Measurements from ENCODE around the gene DUSP14. TPM values are rescaled to one million over a fixed set of nuclear protein-coding genes. Genes with fewer than 3 reads are reported as not detected.
"Not testable (repeated sequence)": the region's sequence is repeated elsewhere in the genome, so short reads cannot be mapped to it uniquely, and the experiment has no call there.

DUSP14 gene
- 10.3 TPM for polyA plus RNA-seq (2012; ENCODE audit: missing spikeins)

- no peak for FAIRE-seq
- peak; percentile 71 for TF ChIP-seq POLR2A (IDR thresholded peaks at IDR 0.05; ENCODE audit: low read depth, low read length)
- TF ChIP-seq TAF1 (IDR thresholded peaks at IDR 0.05; ENCODE audit: borderline replicate concordance, low read depth, low read length), result no peak
- peak; percentile 59 for TF ChIP-seq POLR2AphosphoS5 (IDR thresholded peaks at IDR 0.05; ENCODE audit: low read depth, low read length)
- peak; percentile 85 for DNase-seq (ENCODE audit: insufficient read length)
Measured at GRCh38 chr17:37489197-37490001, at the start of gene DUSP14. DUSP14 (plus strand) TSS chr17:37489891; CDS start chr17:37512273, 22,382 bp downstream.

GRCh38 chr17:37440424-37440823 lies 49.3 kb upstream of the DUSP14 start:
- no peak for FAIRE-seq
- no peak for DNase-seq (ENCODE audit: insufficient read length)
- TF ChIP-seq POLR2A (IDR thresholded peaks at IDR 0.05; ENCODE audit: low read depth, low read length) (no peak), TAF1 (IDR thresholded peaks at IDR 0.05; ENCODE audit: borderline replicate concordance, low read depth, low read length) (no peak), POLR2AphosphoS5 (IDR thresholded peaks at IDR 0.05; ENCODE audit: low read depth, low read length) (no peak)

GRCh38 chr17:37441369-37442014 lies 48.2 kb upstream of the DUSP14 start:
- FAIRE-seq; DNase-seq (ENCODE audit: insufficient read length): not testable (repeated sequence)

- FAIRE-seq (no peak), DNase-seq (ENCODE audit: insufficient read length) (no peak)
- no peak for TF ChIP-seq POLR2AphosphoS5 (IDR thresholded peaks at IDR 0.05; ENCODE audit: low read depth, low read length)
- TF ChIP-seq TAF1 (IDR thresholded peaks at IDR 0.05; ENCODE audit: borderline replicate concordance, low read depth, low read length), result no peak
- no peak for TF ChIP-seq POLR2A (IDR thresholded peaks at IDR 0.05; ENCODE audit: low read depth, low read length)
Measured at GRCh38 chr17:37446027-37446426, 43.7 kb upstream of the DUSP14 start.

- DNase-seq (ENCODE audit: insufficient read length) (no peak), FAIRE-seq (no peak)
- TF ChIP-seq POLR2A (IDR thresholded peaks at IDR 0.05; ENCODE audit: low read depth, low read length) (no peak), POLR2AphosphoS5 (IDR thresholded peaks at IDR 0.05; ENCODE audit: low read depth, low read length) (no peak), TAF1 (IDR thresholded peaks at IDR 0.05; ENCODE audit: borderline replicate concordance, low read depth, low read length) (no peak)
Measured at GRCh38 chr17:37447641-37448040, 42.0 kb upstream of the DUSP14 start.

GRCh38 chr17:37450112-37450511 lies 39.6 kb upstream of the DUSP14 start:
- DNase-seq (ENCODE audit: insufficient read length), result no peak
- TF ChIP-seq TAF1 (IDR thresholded peaks at IDR 0.05; ENCODE audit: borderline replicate concordance, low read depth, low read length), result no peak
- no peak for TF ChIP-seq POLR2AphosphoS5 (IDR thresholded peaks at IDR 0.05; ENCODE audit: low read depth, low read length)
- TF ChIP-seq POLR2A (IDR thresholded peaks at IDR 0.05; ENCODE audit: low read depth, low read length), result no peak
- FAIRE-seq, result no peak

- not testable (repeated sequence) for DNase-seq (ENCODE audit: insufficient read length); FAIRE-seq
Measured at GRCh38 chr17:37457801-37458200, 31.9 kb upstream of the DUSP14 start.

- TF ChIP-seq TAF1 (IDR thresholded peaks at IDR 0.05; ENCODE audit: borderline replicate concordance, low read depth, low read length) (no peak), POLR2A (IDR thresholded peaks at IDR 0.05; ENCODE audit: low read depth, low read length) (no peak), POLR2AphosphoS5 (IDR thresholded peaks at IDR 0.05; ENCODE audit: low read depth, low read length) (no peak)
- no peak for DNase-seq (ENCODE audit: insufficient read length)
- FAIRE-seq, result no peak
Measured at GRCh38 chr17:37458805-37459204, 30.9 kb upstream of the DUSP14 start.

GRCh38 chr17:37461668-37462067 lies 28.0 kb upstream of the DUSP14 start:
- DNase-seq (ENCODE audit: insufficient read length), result no peak
- TF ChIP-seq TAF1 (IDR thresholded peaks at IDR 0.05; ENCODE audit: borderline replicate concordance, low read depth, low read length), result no peak
- TF ChIP-seq POLR2AphosphoS5 (IDR thresholded peaks at IDR 0.05; ENCODE audit: low read depth, low read length), result no peak
- no peak for TF ChIP-seq POLR2A (IDR thresholded peaks at IDR 0.05; ENCODE audit: low read depth, low read length)
- no peak for FAIRE-seq

- FAIRE-seq (no peak), DNase-seq (ENCODE audit: insufficient read length) (no peak)
- no peak for TF ChIP-seq POLR2AphosphoS5 (IDR thresholded peaks at IDR 0.05; ENCODE audit: low read depth, low read length)
- TF ChIP-seq TAF1 (IDR thresholded peaks at IDR 0.05; ENCODE audit: borderline replicate concordance, low read depth, low read length), result no peak
- no peak for TF ChIP-seq POLR2A (IDR thresholded peaks at IDR 0.05; ENCODE audit: low read depth, low read length)
Measured at GRCh38 chr17:37462492-37462891, 27.2 kb upstream of the DUSP14 start.

GRCh38 chr17:37463039-37463438 lies 26.7 kb upstream of the DUSP14 start:
- no peak for FAIRE-seq
- DNase-seq (ENCODE audit: insufficient read length), result no peak
- TF ChIP-seq POLR2A (IDR thresholded peaks at IDR 0.05; ENCODE audit: low read depth, low read length) (no peak), TAF1 (IDR thresholded peaks at IDR 0.05; ENCODE audit: borderline replicate concordance, low read depth, low read length) (no peak), POLR2AphosphoS5 (IDR thresholded peaks at IDR 0.05; ENCODE audit: low read depth, low read length) (no peak)

- TF ChIP-seq POLR2A (IDR thresholded peaks at IDR 0.05; ENCODE audit: low read depth, low read length) (no peak), POLR2AphosphoS5 (IDR thresholded peaks at IDR 0.05; ENCODE audit: low read depth, low read length) (no peak), TAF1 (IDR thresholded peaks at IDR 0.05; ENCODE audit: borderline replicate concordance, low read depth, low read length) (no peak)
- no peak for FAIRE-seq
- DNase-seq (ENCODE audit: insufficient read length), result no peak
Measured at GRCh38 chr17:37465069-37465616, 24.5 kb upstream of the DUSP14 start.
